ENCODE results near the gene NKAPD1.
"Not testable (repeated sequence)": the region's sequence is repeated elsewhere in the genome, so short reads cannot be mapped to it uniquely, and the experiment has no call there.

DNA sequence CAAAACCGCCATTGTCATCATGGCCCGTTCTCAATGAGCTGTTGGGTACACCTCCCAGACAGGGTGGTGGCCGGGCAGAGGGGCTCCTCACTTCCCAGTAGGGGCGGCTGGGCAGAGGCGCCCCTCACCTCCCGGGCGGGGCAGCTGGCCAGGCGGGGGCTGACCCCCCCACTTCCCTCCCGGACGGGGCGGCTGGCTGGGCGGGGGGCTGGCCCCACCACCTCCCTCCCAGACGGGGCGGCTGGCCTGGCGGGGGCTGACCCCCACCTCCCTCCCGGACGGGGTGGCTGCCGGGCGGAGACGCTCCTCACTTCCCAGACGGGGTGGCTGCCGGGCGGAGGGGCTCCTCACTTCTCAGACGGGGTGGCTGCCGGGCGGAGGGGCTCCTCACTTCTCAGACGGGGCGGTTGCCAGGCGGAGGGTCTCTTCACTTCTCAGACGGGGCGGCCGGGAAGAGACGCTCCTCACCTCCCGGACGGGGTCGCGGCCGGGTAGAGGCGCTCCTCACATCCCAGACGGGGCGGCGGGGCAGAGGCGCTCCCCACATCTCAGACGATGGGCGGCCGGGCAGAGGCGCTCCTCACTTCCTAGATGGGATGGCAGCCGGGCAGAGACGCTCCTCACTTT lies 47.2 kb upstream of the NKAPD1 start:
- TF ChIP-seq, protein P1, sequence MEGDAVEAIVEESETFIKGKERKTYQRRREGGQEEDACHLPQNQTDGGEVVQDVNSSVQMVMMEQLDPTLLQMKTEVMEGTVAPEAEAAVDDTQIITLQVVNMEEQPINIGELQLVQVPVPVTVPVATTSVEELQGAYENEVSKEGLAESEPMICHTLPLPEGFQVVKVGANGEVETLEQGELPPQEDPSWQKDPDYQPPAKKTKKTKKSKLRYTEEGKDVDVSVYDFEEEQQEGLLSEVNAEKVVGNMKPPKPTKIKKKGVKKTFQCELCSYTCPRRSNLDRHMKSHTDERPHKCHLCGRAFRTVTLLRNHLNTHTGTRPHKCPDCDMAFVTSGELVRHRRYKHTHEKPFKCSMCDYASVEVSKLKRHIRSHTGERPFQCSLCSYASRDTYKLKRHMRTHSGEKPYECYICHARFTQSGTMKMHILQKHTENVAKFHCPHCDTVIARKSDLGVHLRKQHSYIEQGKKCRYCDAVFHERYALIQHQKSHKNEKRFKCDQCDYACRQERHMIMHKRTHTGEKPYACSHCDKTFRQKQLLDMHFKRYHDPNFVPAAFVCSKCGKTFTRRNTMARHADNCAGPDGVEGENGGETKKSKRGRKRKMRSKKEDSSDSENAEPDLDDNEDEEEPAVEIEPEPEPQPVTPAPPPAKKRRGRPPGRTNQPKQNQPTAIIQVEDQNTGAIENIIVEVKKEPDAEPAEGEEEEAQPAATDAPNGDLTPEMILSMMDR (IDR thresholded peaks at IDR 0.05; ENCODE audit: low read depth, low read length, poor library complexity, severe bottlenecking), result not testable (repeated sequence)
- not testable (repeated sequence) for TF ChIP-seq EZH2phosphoT487 (IDR thresholded peaks at IDR 0.05; ENCODE audit: borderline replicate concordance, low read length)
